Neural crest cell (in vitro differentiated cells): ENCODE data around the gene MIX23. TPM values are rescaled to one million over a fixed set of nuclear protein-coding genes. Genes with fewer than 3 reads are reported as not detected.

ENCODE experiments used
- DNase-seq: peaks from one replicate; pipeline ENCODE4 v3.0.0; 2021; ENCODE audit warnings: low read depth, mixed read lengths, low spot score
- H3K27ac Mint-ChIP-seq: one replicate; pipeline ENCODE4 v1.8.0; 2021; ENCODE audit warnings: mild to moderate bottlenecking, mixed read lengths; ENCODE audit not compliant: unreplicated experiment
- H3K27me3 Mint-ChIP-seq: 2 replicates; pipeline ENCODE4 v1.8.0; 2021; ENCODE audit warnings: low read depth, mild to moderate bottlenecking, mixed read lengths
- H3K36me3 Mint-ChIP-seq: 2 replicates; pipeline ENCODE4 v1.8.0; 2021; ENCODE audit warnings: low read depth, mild to moderate bottlenecking, mixed read lengths
- H3K4me1 Mint-ChIP-seq: 2 replicates; pipeline ENCODE4 v1.8.0; 2021; ENCODE audit warnings: mixed read lengths
- H3K4me3 Mint-ChIP-seq: one replicate; pipeline ENCODE4 v1.8.0; 2021; ENCODE audit warnings: mild to moderate bottlenecking, mixed read lengths
- H3K9me3 Mint-ChIP-seq: 2 replicates; pipeline ENCODE4 v1.8.0; 2021; ENCODE audit warnings: mixed read lengths
- total RNA-seq: library from RNA; stranded (reverse); gene quantifications from 2 replicates; pipeline ENCODE4 v1.2.1, GENCODE V29; 2021
- TF ChIP-seq, protein P1 (sequence below): fragments of 200-600 bp; sonication (generic); conservative IDR thresholded peaks from 2 replicates; pipeline ENCODE4 v1.5.0; 2021; ENCODE audit warnings: antibody characterized with exemption, mild to moderate bottlenecking

The MIX23 gene
- total RNA-seq, 1 donor from 2014 or later: 52.5 TPM

DNA sequence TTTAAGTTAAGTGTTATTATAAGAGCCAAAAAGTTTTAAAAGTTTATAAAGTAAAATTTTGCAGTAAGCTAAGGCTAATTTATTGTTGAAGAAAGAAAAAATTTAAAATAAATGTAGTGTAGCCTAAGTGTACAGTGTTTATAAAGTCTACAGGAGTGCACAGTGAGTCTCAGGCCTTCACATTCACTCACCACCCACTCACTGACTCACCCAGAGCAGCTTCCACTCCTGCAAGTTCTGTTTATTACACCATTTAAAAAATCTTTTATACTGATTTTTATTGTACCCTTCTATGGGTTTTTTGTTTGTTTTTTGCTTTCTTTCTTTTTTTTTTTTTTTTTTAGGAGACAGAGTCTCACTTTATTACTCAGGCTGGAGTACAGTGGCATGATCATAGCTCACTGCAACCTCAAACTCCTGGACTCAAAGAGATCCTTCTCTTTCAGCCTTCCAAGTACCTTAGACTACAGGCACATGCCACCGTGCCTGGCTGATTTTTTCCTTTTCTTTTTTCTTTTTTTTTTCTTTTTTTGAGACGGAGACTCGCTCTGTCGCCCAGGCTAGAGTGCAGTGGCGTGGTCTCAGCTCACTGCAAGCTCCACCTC lies 32.1 kb downstream of the MIX23 start:
- Mint-ChIP-seq H3K36me3 (no peaks in the 10 kb centered on the region), H3K27me3 (no peaks in the 10 kb centered on the region), H3K9me3 (peaks cover 6% of the 10 kb centered on the region), H3K27ac (no peak overlapping the region), H3K4me1 (no peaks in the 10 kb centered on the region), H3K4me3 (no peak overlapping the region)
- TF ChIP-seq, protein P1, sequence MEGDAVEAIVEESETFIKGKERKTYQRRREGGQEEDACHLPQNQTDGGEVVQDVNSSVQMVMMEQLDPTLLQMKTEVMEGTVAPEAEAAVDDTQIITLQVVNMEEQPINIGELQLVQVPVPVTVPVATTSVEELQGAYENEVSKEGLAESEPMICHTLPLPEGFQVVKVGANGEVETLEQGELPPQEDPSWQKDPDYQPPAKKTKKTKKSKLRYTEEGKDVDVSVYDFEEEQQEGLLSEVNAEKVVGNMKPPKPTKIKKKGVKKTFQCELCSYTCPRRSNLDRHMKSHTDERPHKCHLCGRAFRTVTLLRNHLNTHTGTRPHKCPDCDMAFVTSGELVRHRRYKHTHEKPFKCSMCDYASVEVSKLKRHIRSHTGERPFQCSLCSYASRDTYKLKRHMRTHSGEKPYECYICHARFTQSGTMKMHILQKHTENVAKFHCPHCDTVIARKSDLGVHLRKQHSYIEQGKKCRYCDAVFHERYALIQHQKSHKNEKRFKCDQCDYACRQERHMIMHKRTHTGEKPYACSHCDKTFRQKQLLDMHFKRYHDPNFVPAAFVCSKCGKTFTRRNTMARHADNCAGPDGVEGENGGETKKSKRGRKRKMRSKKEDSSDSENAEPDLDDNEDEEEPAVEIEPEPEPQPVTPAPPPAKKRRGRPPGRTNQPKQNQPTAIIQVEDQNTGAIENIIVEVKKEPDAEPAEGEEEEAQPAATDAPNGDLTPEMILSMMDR: no peak
- DNase-seq: no peak

DNA sequence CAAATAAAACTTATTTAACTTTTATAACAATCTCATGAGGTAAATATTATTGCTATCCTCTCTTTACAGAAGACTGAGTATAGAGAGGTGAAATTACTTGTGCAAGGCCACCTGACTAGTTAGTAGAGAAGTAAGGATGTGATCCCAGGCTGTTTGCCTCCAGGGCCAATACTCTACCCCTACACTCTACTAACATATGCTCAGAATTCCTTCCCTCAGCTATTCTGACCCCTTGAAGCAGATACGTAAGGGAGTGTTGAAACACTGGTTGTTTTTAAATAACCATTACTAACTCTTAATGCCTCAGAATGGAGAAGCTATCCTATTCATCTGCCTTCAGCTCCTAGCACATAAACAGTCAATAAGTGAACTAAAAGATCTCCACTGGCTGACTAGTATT lies 33.9 kb downstream of the MIX23 start:
- DNase-seq: no peak
- H3K27me3 Mint-ChIP-seq: no peaks in the 10 kb centered on the region
- peaks cover 3% of the 10 kb centered on the region for H3K36me3 Mint-ChIP-seq
- no peak overlapping the region for H3K27ac Mint-ChIP-seq
- no peak overlapping the region for H3K4me3 Mint-ChIP-seq
- TF ChIP-seq, protein P1: no peak
- H3K4me1 Mint-ChIP-seq: no peaks in the 10 kb centered on the region
- peaks cover 8% of the 10 kb centered on the region for H3K9me3 Mint-ChIP-seq

DNA sequence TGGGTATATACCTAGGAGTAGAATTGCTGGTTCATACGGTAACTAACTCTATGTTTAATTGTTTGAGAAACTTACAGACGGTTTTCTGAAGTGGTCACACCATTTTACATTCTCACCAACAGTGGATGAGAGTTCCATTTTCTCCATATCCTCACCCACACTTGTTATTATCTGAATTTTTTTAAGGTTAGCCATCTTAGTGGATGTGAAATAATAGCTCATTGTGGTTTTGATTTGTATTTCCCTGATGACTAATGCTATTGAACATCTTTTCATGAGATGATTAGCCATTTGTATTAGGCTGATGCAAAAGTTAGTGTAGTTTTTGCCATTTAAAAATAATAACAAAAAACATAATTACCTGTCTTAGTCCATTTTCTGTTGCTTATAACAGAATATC lies 39.4 kb downstream of the MIX23 start:
- no peak for DNase-seq
- Mint-ChIP-seq H3K9me3 (peaks cover 14% of the 10 kb centered on the region), H3K27ac (no peak overlapping the region), H3K27me3 (no peaks in the 10 kb centered on the region), H3K36me3 (peaks cover 3% of the 10 kb centered on the region), H3K4me1 (no peaks in the 10 kb centered on the region), H3K4me3 (no peak overlapping the region)
- TF ChIP-seq, protein P1: no peak

DNA sequence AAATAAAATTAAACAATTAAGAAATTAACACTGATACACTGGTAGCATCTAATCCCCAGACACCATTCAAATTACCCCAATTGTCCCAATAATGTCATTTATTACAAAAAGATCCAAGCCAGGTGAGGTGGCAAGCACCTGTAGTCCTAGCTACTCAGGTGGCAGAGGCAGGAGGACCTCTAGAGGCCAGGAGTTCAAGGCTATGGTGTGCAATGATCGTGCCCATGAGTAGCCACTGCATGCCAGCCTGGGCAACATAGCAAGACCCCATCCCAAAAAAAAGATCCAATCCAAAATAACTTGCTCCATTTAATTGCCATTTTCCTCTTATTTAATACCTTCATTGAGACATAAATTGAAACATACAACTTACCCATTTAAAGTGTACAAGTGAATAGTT lies 40.2 kb downstream of the MIX23 start:
- no peaks in the 10 kb centered on the region for H3K4me1 Mint-ChIP-seq
- DNase-seq: no peak
- H3K9me3 Mint-ChIP-seq: peaks cover 11% of the 10 kb centered on the region
- no peak overlapping the region for H3K27ac Mint-ChIP-seq
- peaks cover 3% of the 10 kb centered on the region for H3K36me3 Mint-ChIP-seq
- no peaks in the 10 kb centered on the region for H3K27me3 Mint-ChIP-seq
- H3K4me3 Mint-ChIP-seq: no peak overlapping the region
- TF ChIP-seq, protein P1: no peak

DNA sequence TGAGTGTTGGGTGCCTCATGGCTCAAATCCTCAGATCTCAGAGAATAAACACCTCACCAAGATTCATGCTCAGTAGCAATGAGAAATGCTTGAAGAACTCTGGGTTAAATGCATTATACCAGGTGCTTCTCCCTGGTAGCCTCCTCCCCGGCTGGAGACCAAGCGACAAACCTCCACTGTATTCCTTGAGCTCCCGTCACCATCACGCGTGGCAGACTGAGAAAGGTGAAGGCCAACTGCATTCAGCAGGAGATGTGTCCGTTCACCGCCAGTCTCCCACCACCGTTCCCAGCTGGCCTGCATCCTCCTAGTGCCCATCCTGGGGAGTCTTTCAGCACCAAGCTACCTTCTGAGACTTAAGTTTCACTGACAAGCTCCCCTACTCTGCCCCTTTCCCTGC lies 50.5 kb downstream of the MIX23 start:
- DNase-seq: no peak
- Mint-ChIP-seq H3K4me3 (no peak overlapping the region), H3K27me3 (peaks cover 5% of the 10 kb centered on the region), H3K27ac (no peak overlapping the region), H3K4me1 (no peaks in the 10 kb centered on the region), H3K9me3 (no peaks in the 10 kb centered on the region), H3K36me3 (no peaks in the 10 kb centered on the region)
- TF ChIP-seq, protein P1: no peak

DNA sequence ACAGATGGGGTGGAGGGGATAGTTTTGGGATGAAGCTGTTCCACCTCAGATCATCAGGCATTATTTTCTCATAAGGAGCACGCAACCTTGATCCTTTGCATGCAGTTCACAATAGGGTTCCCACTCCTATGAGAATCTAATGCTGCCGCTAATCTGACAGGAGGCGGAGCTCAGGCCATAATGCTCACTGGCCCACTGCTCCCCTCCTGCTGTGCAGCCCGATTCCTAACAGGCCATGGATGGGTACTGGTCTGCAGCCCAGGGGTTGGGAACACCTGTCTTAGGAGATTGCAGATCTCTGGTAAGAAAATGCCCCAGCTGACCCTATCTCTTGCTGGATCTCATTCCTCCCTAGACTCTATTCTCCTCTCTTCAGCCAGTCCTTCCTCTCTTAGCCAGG lies 51.1 kb downstream of the MIX23 start:
- Mint-ChIP-seq H3K27ac (no peak overlapping the region), H3K36me3 (no peaks in the 10 kb centered on the region), H3K9me3 (no peaks in the 10 kb centered on the region), H3K27me3 (peaks cover 5% of the 10 kb centered on the region), H3K4me1 (no peaks in the 10 kb centered on the region), H3K4me3 (no peak overlapping the region)
- DNase-seq: no peak
- TF ChIP-seq, protein P1: no peak
